GM13977 (cell line): ENCODE data around the gene LTO1.

Experiments
- DNase-seq: peaks from one replicate; pipeline ENCODE4 v3.0.0; 2012; ENCODE audit warnings: low spot score
- CTCF ChIP-seq: IDR thresholded peaks from 2 replicates; pipeline ENCODE4 v1.5.1; 2012; ENCODE audit warnings: mild to moderate bottlenecking, control low read depth; ENCODE audit not compliant: insufficient read depth; ENCODE audit errors: extremely low read depth, missing control alignments
- in situ Hi-C: fragments of 300-500 bp; cut with MboI; formaldehyde crosslinking; loops from one replicate; pipeline ENCODE4 v1.12.0; 2022; ENCODE audit warnings: low sequenced_read_pairs, low pct_unique_long_range_greater_than_20kb, mixed read lengths, inconsistent platforms; ENCODE audit not compliant: unreplicated experiment

LTO1 gene

GRCh38 chr11:69618237-69618636 is 56.9 kb downstream of the LTO1 start:
- in situ Hi-C loops = no loop called here
- no peak for DNase-seq
- TF ChIP-seq CTCF = no peak

GRCh38 chr11:69617682-69618081 is 57.5 kb downstream of the LTO1 start:
- TF ChIP-seq CTCF = no peak
- DNase-seq = no peak

GRCh38 chr11:69617220-69617619 is 57.9 kb downstream of the LTO1 start:
- in situ Hi-C loops = no loop called here
- DNase-seq = no peak
- no peak for TF ChIP-seq CTCF

More at GRCh38 chr11:69617682-69618081, 57.5 kb downstream of the LTO1 start:
- in situ Hi-C loops = no loop called here
